A673 (cell line): ENCODE data around the gene GPR160. TPM values are rescaled to one million over a fixed set of nuclear protein-coding genes. Genes with fewer than 3 reads are reported as not detected.

Experiments
- BruUV-seq: library from RNA; stranded (reverse); fragments of 400-500 nt; replicated peaks from 2 replicates; lab custom pipeline; 2021; lab: Mats Ljungman, UMichigan
- CTCF ChIA-PET: fragments of 300-600 bp; sonication (Branson Sonifier 250); formaldehyde crosslinking; loops from one replicate; lab custom pipeline; 2022; ENCODE audit warnings: antibody characterized with exemption; lab: Charles Lee
- POLR2A ChIA-PET: fragments of 300-600 bp; sonication (Branson Sonifier 250); formaldehyde crosslinking; loops from one replicate; lab custom pipeline; 2022; ENCODE audit warnings: antibody characterized with exemption; ENCODE audit not compliant: low non-redundant PET; lab: Charles Lee
- DNase-seq: peaks from one replicate; pipeline ENCODE4 v3.0.0-alpha.2; 2015; ENCODE audit warnings: low spot score
- H3K27ac ChIP-seq: fragments of 200-600 bp; sonication (generic); 2 replicates; pipeline ENCODE4 v1.5.1; 2016; ENCODE audit warnings: mixed run types, low read depth, mild to moderate bottlenecking, mixed read lengths, antibody characterized with exemption, low read length; ENCODE audit not compliant: poor library complexity, severe bottlenecking
- H3K27me3 ChIP-seq: fragments of 200-600 bp; sonication (generic); replicated peaks from 2 replicates; pipeline ENCODE4 v1.6.1; 2017; ENCODE audit warnings: mixed run types, low read depth, mild to moderate bottlenecking, mixed read lengths, antibody characterized with exemption, low read length; ENCODE audit not compliant: insufficient read depth, poor library complexity
- H3K36me3 ChIP-seq: fragments of 200-600 bp; sonication (generic); 2 replicates; pipeline ENCODE4 v1.6.1; 2016; ENCODE audit warnings: mixed run types, mild to moderate bottlenecking, mixed read lengths, antibody characterized with exemption, low read length; ENCODE audit not compliant: insufficient read depth, poor library complexity, severe bottlenecking
- H3K4me1 ChIP-seq: fragments of 200-600 bp; sonication (generic); 2 replicates; pipeline ENCODE4 v1.6.1; 2017; ENCODE audit warnings: mixed run types, mild to moderate bottlenecking, mixed read lengths, antibody characterized with exemption, low read length; ENCODE audit not compliant: insufficient read depth, poor library complexity, severe bottlenecking
- H3K4me3 ChIP-seq: fragments of 200-600 bp; sonication (generic); 2 replicates; pipeline ENCODE4 v1.5.1; 2016; ENCODE audit warnings: low read depth, mixed run types, mild to moderate bottlenecking, mixed read lengths, low read length; ENCODE audit not compliant: poor library complexity, severe bottlenecking
- H3K9me3 ChIP-seq: fragments of 200-600 bp; sonication (generic); 2 replicates; pipeline ENCODE4 v1.6.1; 2016; ENCODE audit warnings: mixed run types, low read depth, mild to moderate bottlenecking, mixed read lengths, antibody characterized with exemption, low read length; ENCODE audit not compliant: poor library complexity, severe bottlenecking
- CTCF ChIP-seq: fragments of 300-800, 200-600 bp; sonication (generic); conservative IDR thresholded peaks from 2 replicates; pipeline ENCODE4 v1.5.1; 2017; ENCODE audit warnings: low read depth, mild to moderate bottlenecking, antibody characterized with exemption, low read length, moderate library complexity, mixed read lengths
- EZH2 ChIP-seq: fragments of 200-600 bp; sonication (generic); IDR thresholded peaks from 2 replicates; pipeline ENCODE4 v1.6.1; 2017; ENCODE audit warnings: borderline replicate concordance, low read depth, mild to moderate bottlenecking, mixed read lengths, antibody characterized with exemption, low read length; ENCODE audit not compliant: poor library complexity, severe bottlenecking
- intact Hi-C: fragments of 100-400 bp; cut with micrococcal nuclease; formaldehyde crosslinking; loops from one replicate; pipeline ENCODE4 v1.10.0; 2022; ENCODE audit not compliant: unreplicated experiment
- total RNA-seq: library from RNA; stranded (reverse); gene quantifications from 2 replicates; pipeline ENCODE4 v1.2.3, GENCODE V29; 2021

GPR160 gene
- total RNA-seq, 1 experiment from 2014 or later: 11.2 TPM

GRCh38 chr3:170098753-170099152 is 61.0 kb downstream of the GPR160 start:
- Histone ChIP-seq H3K4me3 (no peak overlapping the region), H3K27me3 (no peaks in the 10 kb centered on the region), H3K36me3 (peaks cover 82% of the 10 kb centered on the region), H3K27ac (no peak overlapping the region), H3K9me3 (no peaks in the 10 kb centered on the region), H3K4me1 (no peaks in the 10 kb centered on the region)
- TF ChIP-seq EZH2 (no peak), CTCF (no peak)
- ChIA-PET POLR2A (no interaction called here), CTCF (no interaction called here)
- BruUV-seq: no TSS peak
- intact Hi-C loops: no loop called here
- DNase-seq: no peak

GRCh38 chr3:170100944-170101343 is 63.1 kb downstream of the GPR160 start:
- ChIA-PET CTCF (no interaction called here), POLR2A (no interaction called here)
- intact Hi-C loops: no loop called here
- no peak for DNase-seq
- H3K36me3 ChIP-seq: peaks cover 60% of the 10 kb centered on the region
- no peaks in the 10 kb centered on the region for H3K4me1 ChIP-seq
- H3K9me3 ChIP-seq: no peaks in the 10 kb centered on the region
- no peak for TF ChIP-seq CTCF
- no peak for TF ChIP-seq EZH2
- H3K27me3 ChIP-seq: no peaks in the 10 kb centered on the region
- H3K27ac ChIP-seq: peak overlapping the region; percentile 6
- BruUV-seq: no TSS peak
- no peak overlapping the region for H3K4me3 ChIP-seq

GRCh38 chr3:170102431-170102830 is 64.6 kb downstream of the GPR160 start:
- ChIA-PET CTCF (no interaction called here), POLR2A (no interaction called here)
- H3K27me3 ChIP-seq: no peaks in the 10 kb centered on the region
- no TSS peak for BruUV-seq
- H3K4me1 ChIP-seq: no peaks in the 10 kb centered on the region
- no peak for DNase-seq
- no peak overlapping the region for H3K27ac ChIP-seq
- intact Hi-C loops: no loop called here
- H3K4me3 ChIP-seq: no peak overlapping the region
- no peak for TF ChIP-seq CTCF
- no peak for TF ChIP-seq EZH2
- no peaks in the 10 kb centered on the region for H3K9me3 ChIP-seq
- peaks cover 55% of the 10 kb centered on the region for H3K36me3 ChIP-seq
